GM12875 (cell line): Measurements from ENCODE around the gene GPR152.

ENCODE experiments used
- H3K4me3 ChIP-seq: one replicate; pipeline ENCODE4 v1.5.1; 2011; ENCODE audit warnings: low read depth, low read length, control low read depth
- CTCF ChIP-seq: IDR thresholded peaks from 2 replicates; pipeline ENCODE4 v1.5.1; 2011; ENCODE audit warnings: low read depth, mild to moderate bottlenecking, control low read depth, inconsistent platforms, low read length, moderate library complexity, borderline replicate concordance; ENCODE audit not compliant: insufficient read depth

GPR152 gene

GRCh38 chr11:67440229-67441097, 12.1 kb downstream of the GPR152 start:
- TF ChIP-seq CTCF, result no peak
- H3K4me3 ChIP-seq, result no peak overlapping the region

DNA sequence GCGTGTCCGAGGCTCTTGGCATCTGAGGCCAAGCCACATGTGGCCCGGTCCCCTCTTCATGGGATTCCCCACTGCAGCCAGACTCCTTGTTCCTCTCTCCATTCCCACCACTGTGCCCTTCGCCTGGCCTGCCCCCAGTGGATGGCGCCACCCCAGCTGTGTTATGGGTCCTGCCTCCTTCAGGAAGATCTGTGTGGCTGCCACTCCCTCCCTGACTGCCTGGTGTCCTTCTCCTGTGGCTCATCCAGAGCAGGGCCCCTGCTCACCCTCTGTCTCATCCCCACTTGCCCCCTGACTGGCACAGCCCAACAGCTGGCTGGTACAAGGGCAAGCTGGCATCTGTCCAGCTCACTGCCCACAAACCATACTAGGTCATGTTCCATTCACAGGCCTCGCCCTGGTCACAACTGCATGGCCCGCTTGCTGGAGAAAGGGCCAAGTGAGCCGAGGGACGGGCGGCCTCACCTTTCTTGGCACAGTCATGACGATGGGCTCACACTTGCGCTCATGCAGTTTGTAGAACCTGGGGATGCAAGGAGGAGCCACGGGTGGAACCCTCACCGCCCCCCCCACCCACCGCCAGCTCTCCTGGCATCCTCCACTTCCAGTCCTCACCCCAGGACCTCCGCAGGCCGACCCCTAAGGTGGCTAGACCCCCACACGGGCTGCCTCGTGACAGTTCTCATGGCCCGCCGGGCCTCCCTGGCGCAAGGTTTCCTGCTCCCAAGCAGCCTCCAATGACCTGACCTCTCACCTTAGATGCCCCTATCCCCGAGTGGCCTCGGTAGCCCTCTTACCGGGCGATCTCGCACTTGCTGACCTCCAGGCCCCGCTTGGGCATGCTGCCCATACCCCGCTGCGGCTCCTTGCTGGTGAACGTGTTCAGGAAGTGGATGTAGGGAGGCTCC, 13.0 kb downstream of the GPR152 start:
- peak; percentile 25; the same call in 1 of the 2 replicates for TF ChIP-seq CTCF
- H3K4me3 ChIP-seq, result peak overlapping the region; percentile 95

DNA sequence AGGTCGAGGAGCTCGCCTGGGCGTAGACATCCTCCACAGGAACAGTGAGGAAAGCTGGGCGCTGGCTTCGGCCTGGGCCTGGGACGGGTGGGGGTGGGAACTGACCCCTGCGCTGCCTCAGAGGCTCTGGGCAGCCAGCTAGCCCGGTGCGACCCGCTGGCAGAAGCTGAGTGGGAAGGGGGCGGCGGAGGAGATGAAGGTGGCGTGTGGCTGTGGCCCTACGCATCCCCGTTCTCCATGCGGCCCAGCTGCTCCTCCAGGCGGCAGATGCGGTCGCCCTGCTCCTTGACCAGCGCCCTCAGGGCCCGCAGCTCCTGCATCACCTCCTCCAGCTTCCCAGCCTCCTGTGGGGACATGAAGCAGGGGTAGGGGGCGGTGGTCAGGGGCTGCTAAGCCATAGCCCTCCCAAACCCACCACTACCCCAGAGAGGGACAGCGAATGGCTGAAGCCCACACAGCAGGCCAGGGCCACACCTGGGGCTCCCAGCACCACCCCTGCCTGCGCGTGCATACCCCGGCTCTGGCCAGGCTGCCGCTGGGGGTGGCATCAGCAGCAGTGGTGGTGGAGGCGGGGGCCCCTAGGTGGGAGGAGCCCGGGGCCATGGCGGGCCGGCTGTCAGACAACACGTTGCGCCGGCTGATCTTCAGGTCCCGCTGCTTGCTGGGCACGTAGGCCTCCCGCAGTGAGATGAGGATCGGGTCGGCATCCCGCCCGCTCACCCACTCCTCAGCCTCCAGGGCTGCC, 14.2 kb downstream of the GPR152 start:
- peak overlapping the region; percentile 95 for H3K4me3 ChIP-seq
- TF ChIP-seq CTCF, result no peak

- TF ChIP-seq CTCF, result no peak
- H3K4me3 ChIP-seq, result peak overlapping the region; percentile 95
These were observed 14.7 kb downstream of the GPR152 start for GRCh38 chr11:67437809-67438157.

- TF ChIP-seq CTCF, result no peak
These were observed 15.3 kb downstream of the GPR152 start, which contains the start of gene PTPRCAP for GRCh38 chr11:67437082-67437808. Gene PTPRCAP, minus strand, starts transcription at chr11:67437682. Its CDS starts 63 bp downstream, at chr11:67437619.

GRCh38 chr11:67436459-67437081, 16.0 kb downstream of the GPR152 start:
- H3K4me3 ChIP-seq, result peak overlapping the region; percentile 95
- no peak for TF ChIP-seq CTCF

More at GRCh38 chr11:67437082-67437808, 15.3 kb downstream of the GPR152 start, which contains the start of gene PTPRCAP:
- peak within 1 kb of the TSS; percentile 95 for H3K4me3 ChIP-seq
